GM19239 (cell line): ENCODE data around the gene CCT6B.
"Not testable (repeated sequence)": the region's sequence is repeated elsewhere in the genome, so short reads cannot be mapped to it uniquely, and the experiment has no call there.

Experiments
- DNase-seq: peaks from one replicate; pipeline ENCODE4 v3.0.0; 2011; ENCODE audit warnings: low spot score; ENCODE audit not compliant: insufficient read length
- FAIRE-seq: peaks from 2 replicates; lab custom pipeline; 2011; peaks lifted over from hg19 to GRCh38; lab: Jason Lieb, UNC

The CCT6B gene, protein sequence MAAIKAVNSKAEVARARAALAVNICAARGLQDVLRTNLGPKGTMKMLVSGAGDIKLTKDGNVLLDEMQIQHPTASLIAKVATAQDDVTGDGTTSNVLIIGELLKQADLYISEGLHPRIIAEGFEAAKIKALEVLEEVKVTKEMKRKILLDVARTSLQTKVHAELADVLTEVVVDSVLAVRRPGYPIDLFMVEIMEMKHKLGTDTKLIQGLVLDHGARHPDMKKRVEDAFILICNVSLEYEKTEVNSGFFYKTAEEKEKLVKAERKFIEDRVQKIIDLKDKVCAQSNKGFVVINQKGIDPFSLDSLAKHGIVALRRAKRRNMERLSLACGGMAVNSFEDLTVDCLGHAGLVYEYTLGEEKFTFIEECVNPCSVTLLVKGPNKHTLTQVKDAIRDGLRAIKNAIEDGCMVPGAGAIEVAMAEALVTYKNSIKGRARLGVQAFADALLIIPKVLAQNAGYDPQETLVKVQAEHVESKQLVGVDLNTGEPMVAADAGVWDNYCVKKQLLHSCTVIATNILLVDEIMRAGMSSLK

DNA sequence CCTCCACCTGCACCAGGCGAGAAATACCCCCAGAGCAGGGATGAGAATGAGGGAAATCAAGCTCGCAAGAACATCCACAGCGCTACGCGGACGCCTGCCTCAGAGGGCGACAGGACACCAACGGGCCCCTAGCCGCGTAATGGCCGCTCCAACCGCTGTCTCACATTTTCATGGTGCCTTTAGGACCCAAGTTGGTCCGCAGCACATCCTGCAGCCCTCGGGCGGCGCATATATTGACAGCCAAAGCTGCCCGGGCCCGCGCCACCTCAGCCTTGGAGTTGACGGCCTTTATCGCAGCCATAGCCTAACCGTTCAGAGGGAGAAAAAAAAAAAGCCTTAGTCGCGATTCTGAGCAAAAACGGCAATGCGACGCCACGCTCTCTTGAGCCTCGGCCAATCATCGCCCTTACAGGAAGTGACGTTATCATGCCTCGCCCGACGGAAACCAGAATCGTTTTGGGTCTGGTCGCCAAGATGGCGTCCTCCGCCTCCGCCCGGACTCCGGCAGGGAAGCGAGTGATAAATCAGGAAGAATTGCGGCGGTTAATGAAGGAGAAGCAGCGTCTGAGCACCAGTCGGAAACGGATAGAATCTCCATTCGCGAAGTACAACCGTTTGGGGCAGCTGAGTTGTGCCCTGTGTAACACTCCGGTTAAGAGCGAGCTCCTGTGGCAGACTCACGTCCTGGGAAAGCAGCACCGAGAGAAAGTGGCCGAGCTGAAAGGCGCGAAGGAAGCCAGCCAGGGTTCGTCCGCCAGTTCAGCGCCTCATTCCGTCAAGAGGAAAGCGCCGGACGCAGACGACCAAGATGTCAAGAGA, at the start of gene CCT6B, which contains the start of gene ZNF830:
CCT6B (minus strand) TSS at position 368 of the 819 bp plus-strand sequence; CDS start at position 301, 67 bp downstream.
ZNF830 (plus strand) TSS at position 448 of the 819 bp plus-strand sequence; CDS start at position 475, 27 bp downstream.
- FAIRE-seq = peak; percentile 97
- DNase-seq = peak; percentile 75

DNA sequence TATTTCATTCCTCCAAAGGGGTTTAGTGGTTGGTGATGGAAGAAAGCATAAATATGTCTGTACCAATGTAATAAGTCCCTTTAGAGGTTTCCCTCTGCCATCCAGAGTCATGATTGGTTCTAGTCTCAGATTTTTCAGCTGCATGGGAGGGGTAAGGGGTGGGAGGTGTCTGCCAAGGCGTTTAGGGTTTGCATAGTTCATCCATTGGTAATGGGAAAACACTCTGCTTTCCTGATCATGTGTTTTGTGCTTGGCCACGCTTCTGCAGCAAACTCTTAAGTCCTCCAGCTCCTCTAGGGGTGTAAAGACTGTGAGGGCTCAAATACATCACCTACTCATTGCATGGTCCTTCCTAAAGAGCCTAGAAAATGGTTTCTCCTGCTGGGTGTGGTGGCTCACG, 48.8 kb upstream of the CCT6B start:
- no peak for FAIRE-seq
- DNase-seq = no peak

DNA sequence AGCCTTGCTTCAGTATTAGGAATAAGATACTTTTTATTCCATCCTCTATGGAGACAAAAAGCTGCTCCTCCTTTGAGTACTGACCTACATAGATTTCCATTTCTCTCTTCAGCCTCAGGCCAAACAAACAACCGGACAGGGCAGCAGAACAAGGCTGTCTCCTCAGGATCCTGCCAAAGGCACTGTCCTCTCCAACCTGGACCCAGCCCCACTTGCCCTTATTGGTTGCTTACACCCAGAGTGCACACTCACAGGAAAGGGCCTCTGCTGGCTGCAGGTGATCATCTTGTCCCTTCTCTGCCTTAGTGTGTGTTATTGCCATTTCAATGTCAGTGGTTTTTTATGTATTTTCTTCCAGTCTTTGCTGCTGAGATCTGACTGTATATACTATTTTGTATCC, 45.7 kb upstream of the CCT6B start:
- FAIRE-seq (no peak), DNase-seq (no peak)

DNA sequence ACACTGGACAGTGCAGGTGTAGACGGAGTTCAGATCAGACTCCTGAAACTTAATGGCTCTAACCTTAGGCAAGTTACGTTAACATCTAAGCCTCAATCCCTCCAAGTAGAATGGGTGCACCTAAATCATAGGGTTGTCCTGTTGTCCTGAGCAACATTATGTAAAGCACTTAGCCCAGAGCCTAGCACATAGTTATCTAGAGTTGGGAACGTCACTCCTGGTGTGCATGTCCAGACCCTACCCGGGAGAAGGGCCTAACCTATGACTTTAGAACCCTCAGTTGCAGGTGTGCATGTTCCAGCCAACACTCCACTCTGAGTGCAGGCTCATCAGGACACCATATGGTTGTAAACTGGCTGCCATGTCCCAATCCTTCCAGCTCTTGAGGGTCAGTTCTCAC, 45.1 kb upstream of the CCT6B start:
- no peak for DNase-seq
- FAIRE-seq = no peak

DNA sequence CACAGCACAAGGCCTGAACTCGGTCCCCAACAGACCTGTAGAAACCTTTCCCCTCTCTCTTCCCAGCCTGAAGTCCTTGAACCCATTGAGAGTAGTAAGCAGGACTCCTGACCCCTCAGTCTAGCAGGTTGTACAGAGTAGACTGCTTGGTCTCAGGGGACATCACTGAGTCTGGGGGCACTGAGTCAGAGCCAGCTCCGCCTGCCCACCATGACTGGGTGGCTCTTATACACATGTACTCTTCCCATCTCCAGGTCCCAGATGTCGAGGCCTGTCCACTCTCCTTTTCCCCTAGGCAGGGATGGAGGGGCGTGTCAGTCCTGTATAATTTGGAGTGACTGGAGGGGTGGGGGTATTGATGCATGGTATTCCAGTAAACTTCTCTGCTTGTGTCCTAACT, 42.5 kb upstream of the CCT6B start:
- DNase-seq = no peak
- FAIRE-seq = no peak

DNA sequence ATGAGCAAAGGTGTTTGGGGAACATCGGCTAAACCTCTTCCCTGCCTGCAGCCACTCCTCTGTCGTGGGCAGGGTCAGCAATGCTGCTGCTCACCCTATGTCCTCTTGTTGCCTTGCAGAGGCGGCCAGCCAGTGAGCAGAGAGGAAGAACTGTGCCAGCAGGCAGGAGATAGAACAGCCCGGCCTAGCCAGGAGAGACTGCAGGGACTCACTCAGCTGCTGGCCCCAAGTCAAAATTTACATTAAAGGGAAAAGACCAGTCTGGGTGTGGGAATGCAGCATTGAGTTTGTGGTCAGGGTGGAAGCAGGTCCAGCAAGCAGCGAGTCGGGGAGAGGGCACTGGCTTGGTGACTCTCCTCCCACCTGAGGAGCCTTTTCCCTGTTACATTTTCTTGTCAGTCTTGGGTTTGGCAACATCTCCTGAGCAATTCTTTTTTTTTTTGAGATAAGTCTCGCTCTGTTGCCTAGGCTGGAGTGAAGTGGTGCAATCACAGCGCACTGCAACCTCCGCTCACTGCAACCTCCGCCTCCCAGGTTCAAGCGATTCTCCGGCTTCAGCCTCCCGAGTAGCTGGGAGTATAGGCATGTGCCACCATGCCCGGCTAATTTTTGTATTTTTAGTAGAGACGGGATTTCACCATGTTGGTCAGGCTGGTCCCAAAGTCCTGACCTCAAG, 41.8 kb upstream of the CCT6B start:
- FAIRE-seq (no peak), DNase-seq (no peak)

DNA sequence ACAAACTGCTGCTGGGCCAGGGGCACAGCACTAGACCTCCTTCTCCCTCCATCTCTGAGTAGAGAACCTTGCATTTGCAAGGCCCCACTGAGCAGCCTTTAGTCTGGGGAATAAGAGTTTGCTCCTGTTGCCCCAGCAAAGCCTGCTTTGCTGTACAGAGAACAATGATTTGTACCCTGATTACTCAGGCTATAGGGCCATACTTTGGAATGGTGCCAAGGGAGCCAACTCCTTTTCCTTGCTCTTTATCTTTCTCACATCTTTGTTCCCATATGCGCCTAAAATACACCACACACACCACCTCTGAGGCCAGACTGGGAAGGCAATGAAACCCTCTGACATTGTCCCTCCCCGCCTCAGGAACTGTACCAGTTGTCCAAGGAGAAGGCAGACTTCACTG, 40.3 kb upstream of the CCT6B start:
- DNase-seq = no peak

DNA sequence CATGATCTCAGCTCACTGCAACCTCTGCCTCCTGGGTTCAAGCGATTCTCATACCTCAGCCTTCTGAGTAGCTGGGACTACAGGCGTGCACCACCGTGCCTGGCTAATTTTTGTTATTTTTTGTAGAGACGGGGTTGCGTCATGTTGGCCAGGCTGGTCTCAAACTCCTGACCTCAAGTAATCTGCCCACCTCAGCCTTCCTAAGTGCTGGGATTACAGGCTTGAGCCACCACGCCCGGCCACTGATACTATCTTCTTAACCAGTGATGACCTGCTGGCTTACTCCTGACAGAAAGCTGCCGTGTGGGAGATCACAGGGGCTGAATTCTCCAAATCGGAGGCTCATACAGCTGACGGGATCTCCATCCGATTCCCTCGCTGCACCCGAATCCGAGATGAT, 39.7 kb upstream of the CCT6B start:
- FAIRE-seq, DNase-seq: not testable (repeated sequence)

More for the DNA sequence above, 40.3 kb upstream of the CCT6B start:
- no peak for FAIRE-seq

DNA sequence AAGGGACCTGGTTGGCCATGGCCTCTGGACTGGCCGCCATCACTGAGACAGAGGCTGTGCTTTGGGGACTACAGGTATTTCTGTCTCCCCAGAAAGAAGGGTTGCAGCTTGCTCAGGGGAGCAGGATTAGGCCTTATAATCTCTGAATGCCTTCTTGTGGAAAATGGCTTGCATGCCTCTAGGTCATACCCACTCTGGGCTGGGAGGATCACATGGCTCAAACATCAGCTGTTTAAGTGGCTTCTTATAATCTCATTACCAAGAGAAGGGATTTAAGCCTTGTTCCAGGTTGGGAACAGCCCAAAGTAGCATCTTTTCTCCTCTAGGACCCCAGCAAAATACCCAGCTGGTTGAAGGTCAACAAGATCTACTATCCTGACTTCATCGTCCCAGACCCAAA, 38.2 kb upstream of the CCT6B start:
- DNase-seq = no peak
- FAIRE-seq = no peak

DNA sequence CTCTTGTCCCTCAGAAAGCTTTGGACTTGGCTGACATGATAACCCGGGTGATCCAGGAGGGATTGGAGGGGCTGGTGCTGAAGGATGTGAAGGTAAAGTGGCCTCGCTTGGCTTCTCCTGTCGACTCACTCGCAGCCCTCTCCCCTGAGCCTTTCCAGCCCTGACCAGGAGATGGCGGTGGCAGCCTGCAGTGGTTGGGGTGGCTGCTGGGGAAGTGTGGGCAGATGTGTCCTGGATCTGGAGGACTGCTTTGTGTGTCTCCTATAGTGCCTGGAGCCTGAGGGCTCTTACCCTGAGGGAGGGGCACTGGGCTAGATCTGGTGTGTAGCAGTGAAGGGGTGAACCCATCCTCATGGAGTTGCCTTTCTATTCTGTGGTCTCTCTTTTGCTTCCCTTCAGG, 36.9 kb upstream of the CCT6B start:
- FAIRE-seq (peak; percentile 94), DNase-seq (peak; percentile 82)

DNA sequence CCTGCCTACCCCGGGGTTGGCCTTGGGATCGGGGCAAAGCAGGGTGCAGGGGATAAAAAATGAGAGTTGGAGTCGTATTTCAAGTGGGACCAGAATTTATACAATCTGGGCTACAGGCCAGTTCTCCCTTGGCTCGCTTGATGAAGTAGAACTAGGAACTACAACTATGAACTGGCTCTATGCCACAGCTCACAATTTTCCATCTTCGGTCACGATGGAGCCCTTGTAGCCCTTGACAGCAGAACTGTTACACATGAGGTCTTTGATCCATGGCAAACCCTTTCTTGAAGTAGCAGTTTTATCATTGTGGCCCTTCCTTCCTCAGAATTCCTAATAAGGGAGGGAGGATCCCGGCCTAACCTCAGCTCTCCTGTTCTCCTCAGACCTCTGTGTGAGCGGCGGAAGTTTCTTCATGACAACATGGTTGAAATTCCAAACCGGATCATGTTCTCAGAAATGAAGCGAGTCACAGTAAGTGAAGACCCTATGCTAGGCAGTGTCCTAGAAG, 36.1 kb upstream of the CCT6B start:
- no peak for DNase-seq

DNA sequence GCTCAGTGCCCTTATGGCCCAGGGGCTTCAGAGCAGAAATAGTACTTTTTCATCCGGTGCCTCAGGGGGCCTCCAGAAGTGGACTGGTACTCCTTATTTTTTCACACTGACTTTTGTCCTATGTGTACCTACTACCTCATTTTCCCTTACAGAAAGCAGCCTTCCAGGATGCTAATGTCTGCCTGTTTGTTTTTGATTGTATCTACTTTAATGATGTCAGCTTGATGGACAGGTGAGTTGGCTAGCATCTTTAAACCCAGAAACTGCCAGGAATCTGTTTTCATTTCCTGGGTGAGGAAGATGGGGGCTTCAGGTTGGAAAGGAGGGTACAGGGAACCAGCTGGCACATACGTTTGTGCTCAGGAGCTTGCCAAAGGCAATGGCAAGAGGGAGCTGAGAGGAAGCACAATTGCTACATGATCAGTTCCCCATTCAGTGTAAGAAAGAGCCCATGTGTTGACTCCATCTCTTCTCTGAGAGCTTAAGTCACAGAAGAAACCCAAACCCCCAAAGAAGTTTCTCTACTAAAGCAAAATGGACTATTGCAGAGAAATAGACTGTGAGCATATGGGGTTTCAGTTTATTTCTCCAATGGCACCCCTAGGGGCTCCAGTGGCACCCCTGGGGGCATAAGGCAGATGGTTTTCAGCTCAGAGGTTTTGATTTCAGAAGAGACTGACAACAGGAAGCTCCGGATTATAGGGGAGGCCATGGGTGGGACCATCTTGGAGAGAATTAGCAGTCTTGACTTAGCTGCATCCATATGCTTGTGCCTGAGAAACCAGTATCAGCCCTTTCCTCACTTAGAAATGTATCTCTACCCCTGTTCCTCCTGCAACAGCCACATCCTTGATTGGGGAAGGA, 35.4 kb upstream of the CCT6B start:
- DNase-seq (no peak), FAIRE-seq (no peak)

More for the DNA sequence above, 36.1 kb upstream of the CCT6B start:
- FAIRE-seq = no peak

DNA sequence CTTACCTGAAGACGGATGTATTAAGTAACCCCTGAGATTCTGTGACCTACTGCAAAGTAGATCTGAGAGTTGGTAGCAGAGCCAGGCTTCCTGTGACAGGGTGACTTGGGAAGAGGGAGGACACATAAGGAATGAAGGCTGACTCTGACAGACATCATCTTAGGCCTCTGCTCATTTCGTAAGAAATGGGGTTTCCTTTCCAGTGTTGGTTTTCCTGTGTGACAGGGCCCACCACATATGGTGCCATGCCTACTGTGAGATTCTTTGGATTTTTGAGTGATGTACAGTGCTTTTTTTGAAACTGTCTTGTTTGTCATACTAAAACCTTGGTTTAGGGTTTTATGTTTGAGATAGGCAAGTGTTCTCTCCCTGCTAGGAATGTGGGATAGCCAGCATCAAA, 31.8 kb upstream of the CCT6B start:
- FAIRE-seq (no peak), DNase-seq (no peak)

DNA sequence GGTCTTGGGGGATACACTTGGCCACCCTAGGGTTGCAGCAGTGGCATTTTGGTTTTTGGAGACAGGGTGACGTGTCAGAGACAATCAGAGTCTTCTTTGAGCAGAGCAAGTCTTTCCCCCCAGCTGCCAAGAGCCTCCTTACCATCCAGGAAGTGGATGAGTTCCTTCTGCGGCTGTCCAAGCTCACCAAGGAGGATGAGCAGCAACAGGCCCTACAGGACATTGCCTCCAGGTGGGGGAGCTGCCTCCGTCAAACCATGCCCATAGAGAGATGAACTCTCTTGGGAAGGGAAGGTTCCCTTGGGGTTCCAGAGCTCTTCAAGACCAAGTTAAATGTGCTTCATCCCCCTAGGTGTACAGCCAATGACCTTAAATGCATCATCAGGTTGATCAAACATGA, 30.3 kb upstream of the CCT6B start:
- DNase-seq (no peak), FAIRE-seq (no peak)

DNA sequence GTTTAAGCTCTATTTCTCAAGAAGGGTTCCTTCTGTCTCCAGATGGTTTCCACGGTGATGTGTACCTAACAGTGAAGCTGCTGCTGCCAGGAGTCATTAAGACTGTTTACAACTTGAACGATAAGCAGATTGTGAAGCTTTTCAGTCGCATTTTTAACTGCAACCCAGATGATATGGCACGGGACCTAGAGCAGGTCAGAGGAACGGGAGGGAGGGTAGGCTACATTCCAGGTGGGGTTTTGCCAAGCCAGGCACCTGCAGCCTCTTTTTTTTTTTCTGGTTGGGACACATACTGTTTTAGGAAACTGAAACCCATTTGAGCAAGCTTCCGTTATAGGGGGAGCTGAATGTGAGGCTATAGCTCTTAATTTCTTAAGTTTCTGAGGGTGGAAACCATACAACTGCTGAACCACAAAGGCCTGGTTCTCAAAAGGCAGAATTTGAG, 29.7 kb upstream of the CCT6B start:
- no peak for FAIRE-seq
- no peak for DNase-seq

DNA sequence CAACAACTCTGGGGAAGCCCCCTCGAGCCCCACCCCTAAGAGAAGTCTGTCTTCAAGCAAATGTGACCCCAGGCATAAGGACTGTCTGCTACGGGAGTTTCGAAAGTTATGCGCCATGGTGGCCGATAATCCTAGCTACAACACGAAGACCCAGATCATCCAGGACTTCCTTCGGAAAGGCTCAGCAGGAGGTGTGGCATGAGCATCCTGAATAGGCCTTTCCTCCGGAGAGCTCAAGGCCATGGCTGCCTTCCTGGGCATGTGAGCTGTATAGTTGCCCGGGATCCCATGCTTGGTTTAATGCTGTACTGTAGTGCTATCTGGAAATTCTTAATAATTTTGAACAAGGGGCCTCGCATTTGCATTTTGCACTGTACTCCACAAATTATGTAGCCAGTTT, 28.2 kb upstream of the CCT6B start:
- FAIRE-seq = no peak

DNA sequence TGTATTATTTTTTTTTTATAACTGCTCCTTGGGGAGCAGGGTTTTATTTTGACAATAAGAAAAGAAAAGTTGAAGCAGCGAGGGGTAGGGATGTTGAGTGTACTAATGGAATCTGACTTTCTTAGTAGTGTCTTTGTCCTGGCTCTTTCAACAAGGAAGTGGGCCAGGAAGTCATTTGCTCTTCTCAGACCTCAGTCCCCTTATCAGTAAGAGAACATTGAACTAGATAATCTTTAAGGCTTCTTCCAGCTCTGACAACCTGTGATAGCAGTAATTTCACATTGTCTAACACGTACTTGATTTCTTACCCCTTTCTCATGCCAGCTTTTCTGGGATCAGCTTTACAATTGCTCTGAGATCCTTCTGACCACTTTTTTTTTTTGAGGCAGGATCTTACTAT, 27.4 kb upstream of the CCT6B start:
- FAIRE-seq (no peak), DNase-seq (no peak)

More for the DNA sequence above, 28.2 kb upstream of the CCT6B start:
- DNase-seq = no peak

DNA sequence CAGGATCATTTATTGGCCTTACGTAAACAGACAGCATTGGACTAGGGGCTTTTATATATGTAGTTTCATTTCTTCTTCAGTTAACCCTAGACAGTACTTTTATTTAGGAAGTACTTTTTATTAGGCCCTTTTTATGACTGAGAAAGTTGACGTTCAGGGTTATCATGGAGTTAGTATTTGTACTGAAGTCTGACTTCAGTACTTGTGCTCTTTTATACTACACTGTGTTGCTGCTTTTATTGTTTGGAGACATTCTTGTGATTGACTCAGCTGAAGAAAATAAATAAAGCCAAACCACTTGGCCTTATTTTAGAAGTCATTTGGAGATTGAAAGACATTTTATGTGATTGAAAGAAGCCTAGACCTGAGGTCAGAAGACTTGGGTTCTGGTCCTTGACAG, 26.0 kb upstream of the CCT6B start:
- no peak for FAIRE-seq
- no peak for DNase-seq

DNA sequence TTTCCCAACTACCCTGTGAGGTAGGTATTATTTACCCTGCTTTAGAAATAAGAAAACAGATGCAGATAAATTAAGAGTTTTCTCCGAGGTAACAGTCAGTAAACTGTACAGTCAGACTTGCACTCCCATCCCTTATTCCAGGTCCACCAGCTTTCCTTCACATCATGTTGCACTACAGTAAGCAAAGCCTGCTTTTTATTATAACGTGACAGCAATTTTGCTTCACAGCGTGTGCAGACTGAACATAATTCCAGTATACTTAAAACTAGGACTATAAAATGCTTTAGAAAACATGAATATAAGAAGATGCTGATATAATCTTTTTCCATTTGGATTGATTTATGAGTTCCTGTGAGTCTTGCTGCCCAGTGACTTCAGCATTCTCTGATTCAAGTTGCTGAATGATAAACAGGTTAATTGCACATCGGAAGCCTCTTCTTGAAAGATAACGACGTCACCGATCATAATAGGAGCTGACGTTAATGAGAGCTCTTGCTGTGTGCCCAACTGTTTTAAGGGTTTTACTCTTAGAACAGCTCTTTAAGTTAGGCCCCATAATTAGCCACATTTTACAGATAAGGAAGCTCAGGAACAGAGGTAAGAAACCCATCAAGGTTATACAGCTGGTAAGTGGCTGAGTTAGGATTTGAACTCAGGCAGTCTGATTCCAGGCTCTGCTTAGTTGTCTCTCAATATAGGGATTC, 20.4 kb upstream of the CCT6B start:
- DNase-seq = no peak
- FAIRE-seq = peak; percentile 53
